ENCODE measurements around the gene YIPF3.

- TF ChIP-seq POLR2AphosphoS5 (IDR thresholded peaks at IDR 0.05; ENCODE audit: low read depth, low read length) (no peak), POLR2A (IDR thresholded peaks at IDR 0.05; ENCODE audit: low read depth, low read length) (no peak), TAF1 (IDR thresholded peaks at IDR 0.05; ENCODE audit: borderline replicate concordance, low read depth, low read length) (no peak)
Measured at GRCh38 chr6:43496370-43497128, 20.2 kb downstream of the YIPF3 start.

Data from GM12892 (cell line).